Body of pancreas (tissue), 4 donors: ENCODE data around the gene CYP1A2.

Source experiments
- POLR2A ChIP-seq, 3 donors: fragments of 450-650 bp; IDR thresholded peaks; one replicate each; pipeline ENCODE4 v1.6.1; 2016; ENCODE audit warnings: antibody characterized with exemption in 3 of 3, mild to moderate bottlenecking in 2 of 3
- TF ChIP-seq, protein P1 (sequence below), 7 experiments: fragments of 450-650 bp in 4 of 7; fragments of 200-600 bp in 3 of 7; sonication (generic) in 3 of 7; IDR thresholded peaks; one replicate each; pipeline ENCODE4 v1.5.1; 2016 to 2019; ENCODE audit warnings: antibody characterized with exemption in 7 of 7

DNA sequence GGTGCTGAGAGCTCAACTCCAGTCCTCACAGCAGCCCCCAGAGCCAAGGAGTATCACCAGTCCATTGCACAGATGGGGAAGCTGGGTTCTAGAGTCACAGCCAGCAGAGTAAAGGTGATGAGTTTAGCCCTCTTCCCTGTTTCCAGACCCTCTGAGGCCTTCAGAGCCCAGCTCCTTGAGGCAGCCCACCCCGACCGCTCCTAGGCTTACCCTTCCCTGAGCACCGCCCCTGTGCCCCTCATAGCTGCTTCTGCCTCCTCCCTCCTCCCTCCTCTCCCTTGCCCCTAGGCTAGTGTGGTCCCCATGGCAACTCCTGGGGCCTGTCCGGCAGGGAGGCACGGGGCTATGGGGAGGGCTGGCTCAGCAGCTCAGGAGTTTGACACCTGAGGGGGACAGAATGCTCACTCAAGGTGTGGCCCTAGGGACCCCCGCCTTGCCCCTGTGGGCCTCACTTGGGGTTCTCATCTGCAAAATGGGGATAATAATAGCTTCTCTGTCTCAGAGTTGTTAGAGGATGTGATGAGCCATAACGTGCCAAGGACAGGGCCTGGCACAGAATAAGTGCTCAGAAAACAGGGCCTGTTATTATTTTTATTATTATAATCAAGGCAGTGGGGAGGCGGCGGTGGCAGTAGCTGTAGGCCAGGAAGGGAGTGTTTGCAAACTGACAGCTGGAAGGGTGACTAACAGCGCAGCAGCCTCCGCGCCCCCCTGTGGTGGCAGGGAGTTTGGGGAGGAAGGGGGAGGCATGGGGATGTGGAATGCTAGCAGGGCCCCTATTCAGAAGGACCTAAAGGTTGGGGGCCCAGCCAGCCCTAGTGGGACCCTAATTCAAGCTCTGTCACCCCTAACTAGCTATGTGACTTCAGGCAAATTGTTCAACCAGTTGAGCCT lies 44.7 kb downstream of the CYP1A2 start:
- no peak for TF ChIP-seq POLR2A (IDR thresholded peaks at IDR 0.05)
- TF ChIP-seq, protein P1, sequence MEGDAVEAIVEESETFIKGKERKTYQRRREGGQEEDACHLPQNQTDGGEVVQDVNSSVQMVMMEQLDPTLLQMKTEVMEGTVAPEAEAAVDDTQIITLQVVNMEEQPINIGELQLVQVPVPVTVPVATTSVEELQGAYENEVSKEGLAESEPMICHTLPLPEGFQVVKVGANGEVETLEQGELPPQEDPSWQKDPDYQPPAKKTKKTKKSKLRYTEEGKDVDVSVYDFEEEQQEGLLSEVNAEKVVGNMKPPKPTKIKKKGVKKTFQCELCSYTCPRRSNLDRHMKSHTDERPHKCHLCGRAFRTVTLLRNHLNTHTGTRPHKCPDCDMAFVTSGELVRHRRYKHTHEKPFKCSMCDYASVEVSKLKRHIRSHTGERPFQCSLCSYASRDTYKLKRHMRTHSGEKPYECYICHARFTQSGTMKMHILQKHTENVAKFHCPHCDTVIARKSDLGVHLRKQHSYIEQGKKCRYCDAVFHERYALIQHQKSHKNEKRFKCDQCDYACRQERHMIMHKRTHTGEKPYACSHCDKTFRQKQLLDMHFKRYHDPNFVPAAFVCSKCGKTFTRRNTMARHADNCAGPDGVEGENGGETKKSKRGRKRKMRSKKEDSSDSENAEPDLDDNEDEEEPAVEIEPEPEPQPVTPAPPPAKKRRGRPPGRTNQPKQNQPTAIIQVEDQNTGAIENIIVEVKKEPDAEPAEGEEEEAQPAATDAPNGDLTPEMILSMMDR (IDR thresholded peaks at IDR 0.05): no peak
